ENCODE data around the gene CRYBB3. TPM values are rescaled to one million over a fixed set of nuclear protein-coding genes. Genes with fewer than 3 reads are reported as not detected.

Gene CRYBB3
- total and polyA plus RNA-seq, 2 of the 4 experiments (the other 2 are of a cell fraction): not detected

GRCh38 chr22:25166266-25167040 lies 33.2 kb upstream of the CRYBB3 start:
- Histone ChIP-seq H3K36me3 (ENCODE audit: control insufficient read depth, insufficient read depth, low read length) (no peaks in the 10 kb centered on the region), H2AFZ (replicated peaks; ENCODE audit: low read length, poor library complexity) (no peak overlapping the region), H3K4me3 (ENCODE audit: insufficient read depth, low read depth, low read length) (no peak overlapping the region), H3K9ac (ENCODE audit: low read depth, low read length) (no peak overlapping the region), H2BK5ac (ENCODE audit: low read depth, low read length, poor library complexity, severe bottlenecking) (no peak overlapping the region), H3K4ac (ENCODE audit: low read depth, low read length) (no peak overlapping the region), H2AK9ac (replicated peaks; ENCODE audit: low read depth, low read length, poor library complexity) (no peak overlapping the region), H4K5ac (ENCODE audit: low read depth, low read length) (no peak overlapping the region), H4K20me1 (ENCODE audit: insufficient read depth, low read length) (no peaks in the 10 kb centered on the region), H3K23ac (ENCODE audit: low read depth, low read length) (no peak overlapping the region), H3K27me3 (ENCODE audit: control insufficient read depth, insufficient read depth, low read length) (no peaks in the 10 kb centered on the region), H3K14ac (replicated peaks; ENCODE audit: low read depth, low read length) (no peak overlapping the region), H3K9me1 (ENCODE audit: insufficient read depth, low read length) (no peaks in the 10 kb centered on the region), H3K27ac (ENCODE audit: insufficient read depth, low read length) (no peak overlapping the region), H3K4me2 (ENCODE audit: low read depth, low read length) (no peak overlapping the region), H4K8ac (ENCODE audit: low read depth in 2 of 2, low read length in 2 of 2) (no peak overlapping the region), H3K56ac (ENCODE audit: extremely low read depth, insufficient read depth, low read length) (no peak overlapping the region), H2BK15ac (ENCODE audit: low read depth, low read length) (no peak overlapping the region), H2BK120ac (ENCODE audit: low read depth, low read length) (no peak overlapping the region), H3K79me1 (ENCODE audit: low read depth in 1 of 2, low read length in 2 of 2) (no peaks in the 10 kb centered on the region), H3K18ac (ENCODE audit: low read depth, low read length) (no peak overlapping the region), H3K9me3 (ENCODE audit: control insufficient read depth, insufficient read depth, low read length) (no peaks in the 10 kb centered on the region), H2AK5ac (ENCODE audit: low read depth, low read length) (no peak overlapping the region), H3K4me1 (ENCODE audit: control insufficient read depth, insufficient read depth, low read length) (no peaks in the 10 kb centered on the region), H4K91ac (ENCODE audit: insufficient read depth, low read depth, low read length) (no peak overlapping the region), H2BK20ac (ENCODE audit: low read depth, low read length) (no peak overlapping the region)
- intact Hi-C loops (cut with micrococcal nuclease) (no loop called here), in situ Hi-C loops (cut with MboI; ENCODE audit: low sequenced_read_pairs) (no loop called here), dilution Hi-C loops (cut with HindIII; ENCODE audit: low sequenced_read_pairs, unreplicated experiment) (no loop called here)
- POLR2A ChIA-PET (ENCODE audit: unreplicated experiment): no interaction called here
- TF ChIP-seq CTCF (conservative IDR thresholded peaks at IDR 0.05; ENCODE audit: low read depth, low read length) (no peak), SMC3 (IDR thresholded peaks at IDR 0.05; ENCODE audit: low read depth, low read length) (no peak), RCOR1 (IDR thresholded peaks at IDR 0.05; ENCODE audit: insufficient replicate concordance, low read length) (no peak), ELK1 (IDR thresholded peaks at IDR 0.05; ENCODE audit: borderline replicate concordance, low read depth, low read length) (no peak), MXI1 (IDR thresholded peaks at IDR 0.05; ENCODE audit: borderline replicate concordance, low read depth, low read length) (no peak), MAZ (IDR thresholded peaks at IDR 0.05; ENCODE audit: borderline replicate concordance, low read depth, low read length) (no peak), BHLHE40 (IDR thresholded peaks at IDR 0.05; ENCODE audit: low read depth, low read length) (no peak), FOS (IDR thresholded peaks at IDR 0.05; ENCODE audit: low read depth, low read length) (no peak), NFE2L2 (IDR thresholded peaks at IDR 0.05; ENCODE audit: low read depth, low read length) (no peak), CEBPB (IDR thresholded peaks at IDR 0.05; ENCODE audit: low read depth, low read length) (no peak), CHD1 (IDR thresholded peaks at IDR 0.05; ENCODE audit: low read depth, low read length) (no peak), POLR2A (IDR thresholded peaks at IDR 0.05; ENCODE audit: low read depth, low read length) (no peak), RAD21 (IDR thresholded peaks at IDR 0.05; ENCODE audit: low read length) (no peak), USF2 (IDR thresholded peaks at IDR 0.05; ENCODE audit: low read depth, low read length) (no peak), MAFK (IDR thresholded peaks at IDR 0.05; ENCODE audit: low read depth, low read length) (no peak)
- BruUV-seq (replicated peaks): no TSS peak
- DNase-seq (no peak), ATAC-seq (ENCODE audit: low read depth) (no peak)
- 70% methylated on average over 2 of the region's 9 CpGs; no CpG with 5 or more reads in 1 of the 2 experiments for WGBS, 2 experiments (ENCODE audit: extremely low coverage in 2 of 2, insufficient read length in 1 of 2)
- CTCF ChIA-PET: no interaction called here
